Upper lobe of left lung (tissue), 6 donors: ENCODE measurements around the gene ICAM4. TPM values are rescaled to one million over a fixed set of nuclear protein-coding genes. Genes with fewer than 3 reads are reported as not detected.

Source experiments
- ATAC-seq, 2 donors: fragments of 200-7000 bp; cut with Tn5 transposase; one replicate each; pipeline ENCODE4 v1.9.1; 2022; ENCODE audit warnings: mild to moderate bottlenecking in 2 of 2, moderate library complexity in 2 of 2; ENCODE audit not compliant: low FRiP score in 2 of 2
- DNase-seq, 2 donors: peaks; one replicate each; pipeline ENCODE4 v3.0.0-alpha.2; 2019 to 2020
- H3K27ac ChIP-seq, 4 donors: fragments of 200-600 bp; sonication (generic); one replicate each; pipeline ENCODE4 v1.5.1; 2016 to 2019
- H3K27me3 ChIP-seq, 4 donors: fragments of 200-600 bp; sonication (generic); one replicate each; pipeline ENCODE4 v1.5.1; 2017 to 2019
- H3K36me3 ChIP-seq, 4 donors: fragments of 200-600 bp; sonication (generic); one replicate each; pipeline ENCODE4 v1.5.1; 2016 to 2019
- H3K4me1 ChIP-seq, 4 donors: fragments of 200-600 bp; sonication (generic); one replicate each; pipeline ENCODE4 v1.5.1; 2018 to 2019
- H3K4me3 ChIP-seq, 4 donors: fragments of 200-600 bp; sonication (generic); one replicate each; pipeline ENCODE4 v1.5.1; 2017 to 2019; ENCODE audit warnings: mild to moderate bottlenecking in 2 of 4, moderate library complexity in 1 of 4
- H3K9me3 ChIP-seq, 4 donors: fragments of 200-600 bp; sonication (generic); one replicate each; pipeline ENCODE4 v1.5.1; 2018 to 2019
- EP300 ChIP-seq, 4 donors: sonication (generic); formaldehyde crosslinking; IDR thresholded peaks; one replicate each; pipeline ENCODE4 v1.5.1; 2017; ENCODE audit warnings: antibody characterized with exemption in 4 of 4, control low read depth in 2 of 4
- POLR2A ChIP-seq, 4 donors: fragments of 450-650 bp; IDR thresholded peaks; one replicate each; pipeline ENCODE4 v1.5.1; 2016 to 2017; ENCODE audit warnings: antibody characterized with exemption in 4 of 4, mild to moderate bottlenecking in 2 of 4
- POLR2AphosphoS5 ChIP-seq, 2 donors: sonication (generic); formaldehyde crosslinking; IDR thresholded peaks; one replicate each; pipeline ENCODE4 v1.5.1; 2017; ENCODE audit warnings: antibody characterized with exemption in 2 of 2
- WGBS, 2 donors: methylation state at CpG; one replicate each; pipeline ENCODE4 v1.1.5; 2017 to 2018; 5-methylcytosine and 5-hydroxymethylcytosine counted together
- total RNA-seq, 6 donors: library from RNA; depleted of rRNA in 4 of 6; stranded (reverse); fragments of >200 nt in 4 of 6; gene quantifications; one replicate each; pipeline versions ENCODE4 v1.1.0 to v1.2.1, GENCODE V29; 2016 to 2021
- TF ChIP-seq, protein P1 (sequence below), 6 experiments: fragments of 450-650 bp in 4 of 6; fragments of 200-600 bp in 2 of 6; sonication (generic) in 2 of 6; IDR thresholded peaks; one replicate each; pipeline ENCODE4 v1.5.1; 2016 to 2019; ENCODE audit warnings: antibody characterized with exemption in 6 of 6
- donor health status: DM: no; HTN: no; CAD: no; lungs with moderate emphysema.
- donor health status: DM: no; HTN: yes; CAD: no; lungs with severe emphysema.

Gene ICAM4
- total RNA-seq, 6 donors from 2014 or later, result 6.3 to 24.3 (median 12.0) TPM

DNA sequence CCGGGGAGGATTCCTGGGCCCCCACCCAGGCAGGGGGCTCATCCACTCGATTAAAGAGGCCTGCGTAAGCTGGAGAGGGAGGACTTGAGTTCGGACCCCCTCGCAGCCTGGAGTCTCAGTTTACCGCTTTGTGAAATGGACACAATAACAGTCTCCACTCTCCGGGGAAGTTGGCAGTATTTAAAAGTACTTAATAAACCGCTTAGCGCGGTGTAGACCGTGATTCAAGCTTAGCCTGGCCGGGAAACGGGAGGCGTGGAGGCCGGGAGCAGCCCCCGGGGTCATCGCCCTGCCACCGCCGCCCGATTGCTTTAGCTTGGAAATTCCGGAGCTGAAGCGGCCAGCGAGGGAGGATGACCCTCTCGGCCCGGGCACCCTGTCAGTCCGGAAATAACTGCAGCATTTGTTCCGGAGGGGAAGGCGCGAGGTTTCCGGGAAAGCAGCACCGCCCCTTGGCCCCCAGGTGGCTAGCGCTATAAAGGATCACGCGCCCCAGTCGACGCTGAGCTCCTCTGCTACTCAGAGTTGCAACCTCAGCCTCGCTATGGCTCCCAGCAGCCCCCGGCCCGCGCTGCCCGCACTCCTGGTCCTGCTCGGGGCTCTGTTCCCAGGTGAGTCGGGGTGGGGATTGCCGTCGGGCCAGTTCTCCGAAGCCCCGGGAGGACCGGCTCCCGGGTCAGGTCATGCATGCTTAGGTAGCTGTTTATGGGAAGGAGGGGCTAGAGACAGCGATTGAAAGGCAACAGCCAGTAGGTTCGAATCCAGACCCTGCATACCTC lies 15.9 kb upstream of the ICAM4 start, which contains the start of gene ICAM1:
ICAM1 (plus strand) TSS at position 505 of the 779 bp plus-strand sequence; CDS start at position 545, 40 bp downstream.
- no peaks in the 10 kb centered on the region for H3K9me3 ChIP-seq
- ATAC-seq (peak; percentile 83 to 88), DNase-seq (peak; percentile 93 to 94)
- H3K36me3 ChIP-seq, result peaks cover 0 to 25% (median 12%) of the 10 kb centered on the region in 4 donors
- TF ChIP-seq, protein P1, sequence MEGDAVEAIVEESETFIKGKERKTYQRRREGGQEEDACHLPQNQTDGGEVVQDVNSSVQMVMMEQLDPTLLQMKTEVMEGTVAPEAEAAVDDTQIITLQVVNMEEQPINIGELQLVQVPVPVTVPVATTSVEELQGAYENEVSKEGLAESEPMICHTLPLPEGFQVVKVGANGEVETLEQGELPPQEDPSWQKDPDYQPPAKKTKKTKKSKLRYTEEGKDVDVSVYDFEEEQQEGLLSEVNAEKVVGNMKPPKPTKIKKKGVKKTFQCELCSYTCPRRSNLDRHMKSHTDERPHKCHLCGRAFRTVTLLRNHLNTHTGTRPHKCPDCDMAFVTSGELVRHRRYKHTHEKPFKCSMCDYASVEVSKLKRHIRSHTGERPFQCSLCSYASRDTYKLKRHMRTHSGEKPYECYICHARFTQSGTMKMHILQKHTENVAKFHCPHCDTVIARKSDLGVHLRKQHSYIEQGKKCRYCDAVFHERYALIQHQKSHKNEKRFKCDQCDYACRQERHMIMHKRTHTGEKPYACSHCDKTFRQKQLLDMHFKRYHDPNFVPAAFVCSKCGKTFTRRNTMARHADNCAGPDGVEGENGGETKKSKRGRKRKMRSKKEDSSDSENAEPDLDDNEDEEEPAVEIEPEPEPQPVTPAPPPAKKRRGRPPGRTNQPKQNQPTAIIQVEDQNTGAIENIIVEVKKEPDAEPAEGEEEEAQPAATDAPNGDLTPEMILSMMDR (IDR thresholded peaks at IDR 0.05), result peak in 5 of 6 experiments; percentile 11 to 64 (median 58)
- peak; percentile 93 to 100 (median 95) for TF ChIP-seq EP300 (IDR thresholded peaks at IDR 0.05)
- TF ChIP-seq POLR2AphosphoS5 (IDR thresholded peaks at IDR 0.05), result peak; percentile 99
- peak; percentile 75 to 96 (median 92) for TF ChIP-seq POLR2A (IDR thresholded peaks at IDR 0.05)
- WGBS, 2 donors, result 0 to 3% methylated on average over 24 of the region's 51 CpGs
- no peaks in the 10 kb centered on the region for H3K27me3 ChIP-seq
- H3K27ac ChIP-seq, result peak within 1 kb of the TSS; percentile 94 to 98 (median 98)
- H3K4me1 ChIP-seq, result peaks cover 41 to 84% (median 49%) of the 10 kb centered on the region in 4 donors
- H3K4me3 ChIP-seq, result peak within 1 kb of the TSS; percentile 59 to 74 (median 60)

DNA sequence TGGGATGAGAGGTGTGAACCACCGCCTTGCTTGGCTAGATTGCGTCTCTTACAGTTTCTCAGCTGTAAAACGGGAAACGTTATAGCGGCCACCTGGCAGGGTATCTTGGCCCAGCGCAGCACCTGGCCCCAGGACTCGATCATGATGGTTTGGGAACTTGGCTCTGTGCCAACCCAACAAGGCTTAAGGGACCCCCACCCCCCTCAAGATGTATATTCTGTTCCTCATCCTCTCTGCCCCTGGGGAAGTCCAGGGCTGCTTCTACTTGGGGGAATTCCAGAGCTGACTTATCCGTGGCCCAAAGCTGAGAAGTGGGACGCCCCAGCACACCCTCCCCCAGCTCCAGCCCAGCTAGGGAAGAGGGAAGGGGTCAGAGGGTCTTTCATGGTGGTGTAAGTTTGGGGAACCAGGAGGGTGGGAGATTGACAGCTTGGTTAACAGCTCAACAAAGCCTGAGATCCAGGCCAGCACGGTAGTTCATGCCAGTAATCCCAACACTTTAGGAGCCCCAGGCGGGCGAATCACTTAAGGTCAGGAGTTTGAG lies 15.1 kb upstream of the ICAM4 start:
- peak in 1 of 2 donors; percentile 45 for DNase-seq
- peaks cover 41 to 88% (median 50%) of the 10 kb centered on the region in 4 donors for H3K4me1 ChIP-seq
- WGBS, 2 donors, result 13 to 23% methylated on average over 5 to 12 of the region's 12 CpGs

DNA sequence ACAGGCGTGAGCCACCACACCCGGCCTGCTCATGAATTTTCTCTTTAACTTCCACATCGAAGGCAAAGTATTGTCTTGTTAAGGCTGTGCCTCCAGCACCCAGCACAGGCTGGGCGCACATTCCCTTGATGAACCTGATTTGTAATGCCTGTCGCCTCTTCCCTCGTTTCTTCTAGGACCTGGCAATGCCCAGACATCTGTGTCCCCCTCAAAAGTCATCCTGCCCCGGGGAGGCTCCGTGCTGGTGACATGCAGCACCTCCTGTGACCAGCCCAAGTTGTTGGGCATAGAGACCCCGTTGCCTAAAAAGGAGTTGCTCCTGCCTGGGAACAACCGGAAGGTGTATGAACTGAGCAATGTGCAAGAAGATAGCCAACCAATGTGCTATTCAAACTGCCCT lies 12.2 kb upstream of the ICAM4 start:
- Histone ChIP-seq H3K9me3 (no peaks in the 10 kb centered on the region), H3K4me1 (peaks cover 32 to 91% (median 48%) of the 10 kb centered on the region in 4 donors), H3K27me3 (no peaks in the 10 kb centered on the region), H3K36me3 (peaks cover 6 to 60% (median 36%) of the 10 kb centered on the region in 4 donors), H3K4me3 (peak overlapping the region in 1 of 4 donors; percentile 74), H3K27ac (peak overlapping the region; percentile 74 to 98 (median 96))
- WGBS, 2 donors, result 86 to 89% methylated on average over 10 of the region's 10 CpGs
- TF ChIP-seq, protein P1 (IDR thresholded peaks at IDR 0.05), result no peak
- TF ChIP-seq POLR2AphosphoS5 (IDR thresholded peaks at IDR 0.05) (no peak), EP300 (IDR thresholded peaks at IDR 0.05) (no peak), POLR2A (IDR thresholded peaks at IDR 0.05) (no peak)
- DNase-seq (no peak), ATAC-seq (no peak)

More for the DNA sequence above, 15.1 kb upstream of the ICAM4 start:
- peak in 1 of 2 donors; percentile 1 for ATAC-seq
- TF ChIP-seq POLR2A (IDR thresholded peaks at IDR 0.05), result no peak
- TF ChIP-seq POLR2AphosphoS5 (IDR thresholded peaks at IDR 0.05), result peak; percentile 31 to 37
- H3K36me3 ChIP-seq, result peaks cover 0 to 32% (median 14%) of the 10 kb centered on the region in 4 donors
- H3K27me3 ChIP-seq, result no peaks in the 10 kb centered on the region
- H3K27ac ChIP-seq, result peak overlapping the region; percentile 94 to 98 (median 98)
- no peaks in the 10 kb centered on the region for H3K9me3 ChIP-seq
- H3K4me3 ChIP-seq, result peak overlapping the region; percentile 54 to 74 (median 59)

DNA sequence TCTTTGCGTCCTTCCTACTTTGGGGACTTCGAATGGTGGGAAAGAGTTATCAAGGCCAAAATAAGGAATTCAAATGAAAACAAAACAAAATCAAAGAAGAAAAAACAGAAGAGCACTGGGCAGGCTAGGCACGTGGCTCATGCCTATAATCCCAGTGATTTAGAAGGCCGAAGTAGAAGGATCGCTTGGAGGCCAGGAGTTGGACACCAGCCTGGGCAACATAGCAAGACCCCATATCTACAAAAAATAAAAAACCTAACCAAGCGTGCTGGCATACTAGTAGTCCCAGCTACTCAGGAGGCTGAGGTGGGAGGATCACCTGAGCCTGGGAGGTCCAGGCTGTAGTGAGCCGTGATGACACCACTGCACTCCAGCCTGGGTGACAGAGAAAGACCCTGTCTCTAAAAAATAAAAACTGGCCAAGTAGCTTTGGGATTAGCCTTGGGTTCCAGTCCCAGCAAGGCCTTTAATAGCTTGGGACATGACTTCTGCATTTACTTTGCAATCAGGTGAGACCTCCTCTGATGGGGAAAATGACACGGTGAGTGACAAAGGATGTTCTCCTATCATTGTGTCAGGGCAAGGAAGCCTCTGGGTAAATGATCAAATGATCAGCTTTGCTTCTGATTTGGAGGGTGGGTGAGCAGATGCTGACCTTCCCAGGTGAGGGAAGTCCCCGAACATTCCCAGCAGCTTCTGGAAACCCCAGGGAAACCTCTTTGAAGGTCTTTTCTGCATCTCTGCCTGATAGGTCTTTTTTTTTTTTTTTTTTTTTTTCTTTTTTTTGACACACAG lies 8.8 kb upstream of the ICAM4 start:
- no peak for ATAC-seq
- no peak for DNase-seq
- Histone ChIP-seq H3K4me3 (peak overlapping the region in 1 of 4 donors; percentile 19), H3K36me3 (peaks cover 6 to 87% (median 56%) of the 10 kb centered on the region in 4 donors), H3K27me3 (no peaks in the 10 kb centered on the region), H3K4me1 (peaks cover 35 to 87% (median 43%) of the 10 kb centered on the region in 4 donors), H3K9me3 (no peaks in the 10 kb centered on the region), H3K27ac (peak overlapping the region; percentile 46 to 74 (median 72))
- WGBS, 2 donors, result 91 to 94% methylated on average over 9 of the region's 9 CpGs
- no peak for TF ChIP-seq EP300 (IDR thresholded peaks at IDR 0.05)
- TF ChIP-seq, protein P1 (IDR thresholded peaks at IDR 0.05), result no peak
- TF ChIP-seq POLR2A (IDR thresholded peaks at IDR 0.05), result no peak
- TF ChIP-seq POLR2AphosphoS5 (IDR thresholded peaks at IDR 0.05), result no peak
